GM18502 (cell line): ENCODE data around the gene CADM2.
A peak's percentile ranks its signal among the peaks of the same experiment; 100 is the strongest.

Experiments
- ATAC-seq: cut with Tn5 transposase; IDR thresholded peaks from one replicate; pipeline ENCODE4 v1.9.1; 2021; ENCODE audit warnings: mild to moderate bottlenecking; ENCODE audit not compliant: unreplicated experiment, poor library complexity

The CADM2 gene

GRCh38 chr3:85298032-85298431 is 339.2 kb downstream of the CADM2 start:
- no peak for ATAC-seq

DNA sequence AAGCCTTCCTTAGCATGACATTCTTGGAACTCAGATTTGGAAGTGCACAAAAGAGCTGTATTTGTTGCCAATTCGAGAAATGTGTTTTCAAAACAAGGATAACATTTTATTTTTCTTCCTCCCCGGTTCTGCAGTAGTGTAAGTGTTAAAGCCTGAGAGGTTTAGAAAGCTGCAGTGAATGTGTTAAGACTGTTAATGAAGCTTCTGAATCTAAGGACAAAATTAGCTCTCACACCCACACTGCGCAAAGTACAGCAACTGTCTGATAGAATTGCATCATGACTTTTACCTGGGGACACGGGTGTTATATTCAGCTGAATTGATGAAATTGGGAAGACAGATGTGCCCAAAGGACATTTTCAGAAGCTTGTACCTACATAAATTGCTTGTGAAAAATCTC is 344.4 kb downstream of the CADM2 start:
- no peak for ATAC-seq

- ATAC-seq, result no peak
Measured at GRCh38 chr3:85304360-85304964, 345.7 kb downstream of the CADM2 start.

- no peak for ATAC-seq
Measured at GRCh38 chr3:85312331-85312730, 353.5 kb downstream of the CADM2 start.

GRCh38 chr3:85313380-85313779 is 354.6 kb downstream of the CADM2 start:
- ATAC-seq, result no peak

DNA sequence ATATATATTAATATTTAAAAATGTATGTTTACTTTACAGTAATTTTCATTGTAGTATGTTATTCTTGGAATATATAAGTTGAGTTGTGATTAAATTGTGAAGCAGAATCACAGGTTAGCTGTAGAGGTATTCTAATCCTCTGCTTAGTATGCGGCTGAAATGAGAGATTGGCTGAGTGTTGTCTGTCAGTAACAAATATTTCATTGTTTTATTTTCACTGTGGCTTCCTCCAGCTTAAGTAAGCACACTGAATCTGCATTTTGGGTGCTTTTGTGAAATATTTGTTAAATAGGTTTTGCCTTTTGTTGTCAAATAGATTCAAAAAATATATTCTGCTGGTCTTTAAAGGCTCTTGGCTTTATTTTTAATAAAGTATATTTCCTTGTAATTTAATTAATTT is 357.5 kb downstream of the CADM2 start:
- no peak for ATAC-seq

DNA sequence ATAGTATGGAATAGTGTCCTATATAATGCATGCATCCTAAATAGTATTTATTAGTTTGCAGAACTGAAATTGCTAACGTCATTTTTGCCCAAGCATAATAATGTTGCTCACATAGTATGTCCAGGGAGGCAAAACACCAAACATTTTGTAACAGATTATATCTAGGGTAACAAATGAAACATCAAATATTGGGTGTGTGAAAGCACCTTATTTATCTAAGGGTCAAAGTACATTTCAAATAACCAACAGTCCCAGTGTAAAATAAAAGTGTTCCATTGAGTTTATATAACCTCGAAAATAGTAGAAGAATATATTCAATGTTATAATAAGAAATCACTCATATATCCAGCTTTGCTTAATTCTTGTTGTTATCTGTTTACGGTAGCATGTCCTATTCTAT is 363.1 kb downstream of the CADM2 start:
- ATAC-seq, result no peak

DNA sequence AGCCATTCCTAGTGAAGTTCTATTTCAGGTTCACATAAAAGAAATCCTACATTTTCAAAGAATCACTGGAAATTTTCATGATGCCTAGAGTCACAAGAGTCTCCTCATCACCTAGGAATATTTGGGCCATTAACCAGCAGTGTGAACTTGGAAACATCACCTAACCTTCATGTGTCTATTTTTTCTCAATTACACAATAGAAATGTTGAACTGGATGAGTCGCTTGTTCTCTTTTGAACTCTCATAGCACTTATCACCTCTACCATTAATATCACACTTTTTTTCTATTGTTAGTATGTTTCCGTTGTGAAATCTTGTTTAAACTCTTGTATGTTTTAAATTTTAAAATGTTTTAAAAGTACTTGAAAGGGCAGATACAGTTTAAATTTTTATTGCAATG is 371.3 kb downstream of the CADM2 start:
- no peak for ATAC-seq

- ATAC-seq, result no peak
Measured at GRCh38 chr3:85337895-85338294, 379.1 kb downstream of the CADM2 start.

- ATAC-seq, result peak; percentile 74
Measured at GRCh38 chr3:85342915-85343314, 384.1 kb downstream of the CADM2 start.

DNA sequence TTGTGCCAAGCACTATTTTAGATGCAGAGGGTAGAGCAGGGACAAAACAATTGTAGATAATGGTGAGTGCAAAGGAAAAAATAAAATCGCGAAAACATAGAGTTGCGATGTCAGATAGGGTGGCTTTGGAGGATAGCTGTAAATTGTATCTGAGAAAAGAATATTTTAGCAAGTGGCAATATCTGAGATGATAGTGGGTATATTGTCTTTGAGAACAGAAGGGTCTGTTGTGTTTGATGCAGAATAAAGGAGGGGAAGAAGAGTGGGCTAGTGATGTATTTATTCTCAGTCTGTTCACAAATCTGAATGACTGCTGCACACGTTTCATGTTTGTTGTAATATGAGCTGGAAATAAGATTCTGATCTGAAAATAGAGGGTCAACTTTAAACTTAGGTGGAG is 396.8 kb downstream of the CADM2 start:
- ATAC-seq, result no peak

GRCh38 chr3:85360742-85361387 is 402.1 kb downstream of the CADM2 start:
- ATAC-seq, result peak; percentile 82

DNA sequence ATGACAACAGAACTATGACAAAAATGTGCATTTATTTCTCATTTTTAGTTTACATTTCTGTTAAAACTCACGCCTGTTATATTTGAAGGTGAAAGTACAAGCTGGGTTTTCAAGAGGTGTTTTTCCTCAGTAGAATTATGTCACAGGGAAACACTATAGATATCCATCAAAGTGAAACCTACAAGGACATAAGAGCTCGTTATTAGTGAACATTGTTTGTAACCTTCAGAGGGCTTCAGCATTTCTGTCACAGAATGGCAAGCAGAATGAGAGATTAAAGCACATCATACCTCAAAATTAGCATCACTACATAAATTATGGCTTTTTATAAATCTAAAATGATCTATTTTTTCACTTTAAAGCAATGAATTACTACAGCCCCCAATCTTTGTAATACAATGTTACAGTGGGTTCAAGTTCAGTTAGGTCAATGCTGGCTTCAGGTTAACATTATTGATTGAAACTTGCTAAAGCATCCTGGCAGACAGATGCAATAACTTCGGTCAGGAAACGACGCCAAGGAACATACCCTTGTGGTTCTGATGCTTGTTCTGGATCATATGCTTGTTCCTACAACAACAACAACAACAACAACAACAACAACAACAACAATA is 405.6 kb downstream of the CADM2 start:
- ATAC-seq, result no peak

GRCh38 chr3:85370341-85370740 is 411.6 kb downstream of the CADM2 start:
- no peak for ATAC-seq

DNA sequence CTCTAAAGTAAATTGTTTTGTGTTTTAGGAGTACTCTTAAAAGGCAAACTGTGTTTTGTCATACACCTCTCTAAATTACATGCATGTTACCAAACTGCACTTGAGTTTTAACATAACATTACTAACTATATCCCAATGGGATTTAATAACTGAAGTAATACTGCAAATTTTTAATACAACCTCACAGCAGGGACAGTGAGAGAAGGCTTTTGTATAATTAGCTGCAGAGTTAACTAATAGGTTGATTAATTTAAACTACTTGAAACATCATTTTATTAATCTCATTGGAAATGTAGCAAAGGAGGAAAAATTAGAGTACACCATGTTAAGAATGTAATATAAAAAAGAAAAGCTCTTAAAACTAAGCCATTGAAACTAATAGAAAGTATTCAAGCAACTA is 417.3 kb downstream of the CADM2 start:
- no peak for ATAC-seq

DNA sequence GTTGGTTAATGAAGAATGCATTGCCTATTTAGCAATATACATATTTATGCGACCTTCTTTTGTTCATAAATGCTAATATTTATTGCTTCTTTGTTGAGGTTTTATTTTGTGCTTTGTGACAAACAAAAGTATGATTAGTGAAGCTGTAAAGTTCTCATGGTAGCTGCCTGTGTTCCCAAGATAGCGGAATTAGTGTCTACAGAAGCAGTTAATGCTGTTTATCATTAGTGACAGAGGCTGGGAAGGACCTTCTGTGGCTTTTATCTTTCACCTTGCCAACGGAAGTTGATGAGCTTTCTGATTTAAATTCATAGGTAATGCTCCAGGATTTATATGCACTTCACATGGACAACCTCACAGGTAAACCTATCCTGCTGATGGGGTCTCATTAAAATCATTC is 418.3 kb downstream of the CADM2 start:
- no peak for ATAC-seq

DNA sequence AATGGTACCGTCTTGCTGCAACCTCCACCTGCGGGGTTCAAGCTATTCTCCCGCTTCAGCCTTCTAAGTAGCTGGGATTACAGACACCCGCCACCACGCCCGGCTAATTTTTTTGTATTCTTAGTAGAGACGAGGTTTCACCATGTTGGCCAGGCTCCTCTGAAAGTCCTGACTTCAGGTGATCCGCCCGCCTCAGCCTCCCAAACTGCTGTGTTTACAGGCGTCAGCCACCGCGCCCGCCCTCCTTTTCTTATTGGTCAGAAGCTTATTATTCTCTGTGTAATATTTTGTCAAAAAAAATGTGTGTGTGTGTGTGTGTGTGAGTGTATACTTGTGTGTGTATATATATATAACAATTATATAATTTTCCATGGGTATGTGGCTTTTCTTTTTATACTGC is 425.6 kb downstream of the CADM2 start:
- ATAC-seq, result no peak

DNA sequence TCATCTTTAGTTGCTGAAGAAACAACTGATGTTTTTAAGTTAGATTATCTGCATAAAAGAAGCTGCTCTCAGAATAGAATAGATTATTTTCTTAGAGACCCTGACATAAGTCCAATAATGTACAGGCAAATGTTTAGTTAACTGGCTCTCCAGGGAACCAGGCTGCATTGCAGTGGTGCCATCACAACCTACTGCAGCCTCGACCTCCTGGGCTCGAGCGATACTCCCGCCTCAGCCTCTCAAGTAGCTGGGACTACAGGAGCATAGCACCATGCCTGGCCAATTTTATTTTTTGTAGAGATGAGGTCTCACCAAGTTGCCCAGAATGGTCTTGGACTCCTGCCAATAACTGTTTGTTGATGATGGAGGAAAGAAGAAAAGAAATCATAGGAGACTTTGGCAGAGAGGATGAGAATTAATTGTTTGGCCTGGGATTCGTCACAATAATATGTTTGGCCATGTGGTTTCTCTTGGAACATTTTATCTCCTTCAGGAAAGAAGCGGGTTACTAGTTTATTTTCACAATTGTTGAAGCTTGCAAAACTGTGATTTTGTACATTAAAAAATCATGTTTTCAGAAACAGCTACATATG is 429.2 kb downstream of the CADM2 start:
- no peak for ATAC-seq

GRCh38 chr3:85394424-85394823 is 435.6 kb downstream of the CADM2 start:
- ATAC-seq, result no peak

DNA sequence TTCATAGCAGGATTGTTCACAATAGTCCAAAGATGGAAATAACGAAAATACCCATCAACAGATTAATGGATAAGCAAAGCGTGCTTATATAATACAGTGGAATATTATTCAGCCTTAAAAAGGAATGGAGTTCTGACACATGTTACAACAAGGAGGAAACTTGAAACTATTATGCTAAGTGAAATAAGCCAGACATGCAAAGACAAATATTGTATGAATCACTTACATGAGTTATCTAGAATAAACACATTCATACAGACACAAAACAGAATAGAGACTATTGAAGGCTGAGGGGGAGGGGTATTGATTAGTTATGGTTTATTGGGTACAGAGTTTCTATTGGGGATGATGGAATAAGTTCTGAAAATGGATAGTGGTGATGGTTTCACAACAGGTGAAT is 438.6 kb downstream of the CADM2 start:
- ATAC-seq, result no peak

- ATAC-seq, result no peak
Measured at GRCh38 chr3:85426121-85426520, 467.3 kb downstream of the CADM2 start.

GRCh38 chr3:85427467-85427866 is 468.7 kb downstream of the CADM2 start:
- ATAC-seq, result no peak
